ENCODE data around the gene SNX30.

The SNX30 gene

DNA sequence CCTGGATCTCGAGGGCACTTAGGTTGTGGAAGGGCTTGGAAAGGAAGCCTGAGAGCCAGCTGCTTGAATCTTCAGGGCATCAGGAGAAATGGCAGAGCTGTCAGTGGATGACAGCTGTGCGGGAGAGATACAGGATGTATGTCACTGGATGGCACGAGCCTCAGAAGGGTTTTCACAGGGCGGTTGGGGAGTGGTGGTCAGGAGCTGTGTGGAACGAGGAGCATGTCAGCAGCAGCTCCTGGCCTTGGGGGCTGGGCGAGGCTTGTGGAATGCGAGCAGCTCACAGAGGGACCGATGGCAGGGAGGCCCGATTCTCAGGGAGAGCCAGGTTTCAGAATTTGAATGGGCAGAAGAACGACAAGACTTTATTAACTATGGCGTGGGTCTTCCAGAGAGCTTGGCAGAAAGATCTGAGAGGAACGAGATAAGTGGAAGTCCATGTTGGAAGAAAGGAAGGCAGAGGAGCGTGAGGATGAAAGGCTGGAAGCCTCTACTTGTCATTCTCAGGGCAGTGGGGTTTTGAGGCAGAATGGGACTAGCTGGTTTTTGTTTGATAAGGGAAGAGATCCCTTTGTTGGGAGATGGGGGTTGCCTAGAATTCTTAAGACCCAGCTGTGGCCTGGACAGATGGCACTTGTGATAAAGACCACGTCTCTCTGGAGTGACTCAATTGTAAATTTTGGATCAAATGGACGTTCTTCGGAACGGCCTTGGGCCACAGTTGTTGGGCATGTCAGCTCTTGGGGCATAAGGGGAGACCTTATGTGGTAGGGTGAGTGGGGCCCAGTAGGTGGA is 60.3 kb downstream of the SNX30 start:
- H3K36me3 ChIP-seq (ENCODE audit: insufficient read depth, low read length): peaks cover 13% of the 10 kb centered on the region
- 0 out of 2 replicates have a peak, but pooled peaks cover 4% of the 10 kb centered on the region for H3K4me1 ChIP-seq (ENCODE audit: insufficient read depth, low read length)
- H3K9ac ChIP-seq (ENCODE audit: low read depth, low read length): no peak overlapping the region
- H3K9me3 ChIP-seq (ENCODE audit: control insufficient read depth, insufficient read depth, low read length): no peaks in the 10 kb centered on the region

DNA sequence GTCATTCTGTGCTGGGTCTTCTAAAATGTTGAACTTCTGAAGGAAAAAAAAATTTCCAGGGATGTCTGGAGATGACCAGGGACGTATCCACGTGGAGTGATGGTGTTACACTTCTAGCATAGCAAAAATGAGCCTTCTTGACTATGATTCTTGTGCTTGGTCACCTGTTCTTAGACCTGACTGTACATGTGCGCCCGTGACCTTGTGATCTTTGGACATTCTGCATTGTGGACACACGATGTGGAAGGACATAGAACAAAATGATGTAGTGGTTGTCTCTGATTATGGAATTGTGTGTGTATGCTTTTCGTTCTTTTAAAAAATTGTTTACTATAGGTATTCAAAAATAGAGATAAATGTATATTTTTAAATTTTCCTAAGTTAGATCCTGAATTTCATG is 61.0 kb downstream of the SNX30 start:
- H3K36me3 ChIP-seq (ENCODE audit: insufficient read depth, low read length): peaks cover 13% of the 10 kb centered on the region
- no peak overlapping the region for H3K9ac ChIP-seq (ENCODE audit: low read depth, low read length)
- no peaks in the 10 kb centered on the region for H3K9me3 ChIP-seq (ENCODE audit: control insufficient read depth, insufficient read depth, low read length)
- 0 out of 2 replicates have a peak, but pooled peaks cover 4% of the 10 kb centered on the region for H3K4me1 ChIP-seq (ENCODE audit: insufficient read depth, low read length)

DNA sequence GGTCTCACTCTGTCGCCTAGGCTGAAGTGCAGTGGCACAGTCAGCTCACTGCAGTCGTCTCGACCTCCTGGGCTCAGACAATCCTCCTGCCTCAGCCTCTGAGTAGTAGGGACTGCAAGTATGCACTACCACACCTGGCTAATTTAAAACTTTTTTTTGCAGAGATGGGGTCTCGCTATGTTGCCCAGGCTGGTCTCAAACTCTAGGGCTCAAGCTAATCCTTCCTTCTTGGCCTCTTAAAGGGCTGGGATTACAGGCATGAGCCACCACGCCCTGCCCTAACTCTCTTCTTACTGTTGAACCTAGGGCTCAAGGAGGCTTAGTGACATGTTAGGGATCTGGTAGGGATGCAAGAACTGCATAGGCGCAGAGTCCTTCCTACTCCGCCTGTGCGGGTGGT is 65.3 kb downstream of the SNX30 start:
- Histone ChIP-seq H3K4me1 (ENCODE audit: insufficient read depth, low read length) (no peaks in the 10 kb centered on the region), H3K9ac (ENCODE audit: low read depth, low read length) (no peak overlapping the region), H3K36me3 (ENCODE audit: insufficient read depth, low read length) (no peaks in the 10 kb centered on the region; the same call in 1 of the 2 replicates), H3K9me3 (ENCODE audit: control insufficient read depth, insufficient read depth, low read length) (no peaks in the 10 kb centered on the region)

DNA sequence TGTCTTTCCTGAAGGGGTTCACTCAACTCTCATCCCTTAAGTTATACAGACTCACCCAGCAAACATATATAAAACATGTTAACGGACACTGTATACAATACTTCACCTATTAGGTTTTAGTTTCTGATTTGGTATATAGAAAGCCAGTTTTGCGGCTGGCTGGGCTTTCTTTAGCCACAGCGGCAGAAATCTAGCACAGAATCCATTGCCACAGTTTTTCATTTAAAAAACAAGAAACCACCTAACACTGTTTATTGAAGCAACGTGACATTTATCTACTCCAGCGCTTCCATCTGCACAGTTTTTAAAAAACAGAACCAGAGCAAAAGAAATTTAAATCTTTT is 67.3 kb downstream of the SNX30 start:
- Histone ChIP-seq H3K36me3 (ENCODE audit: insufficient read depth, low read length) (no peaks in the 10 kb centered on the region; the same call in 1 of the 2 replicates), H3K9ac (ENCODE audit: low read depth, low read length) (no peak overlapping the region), H3K4me1 (ENCODE audit: insufficient read depth, low read length) (no peaks in the 10 kb centered on the region), H3K9me3 (ENCODE audit: control insufficient read depth, insufficient read depth, low read length) (no peaks in the 10 kb centered on the region)

DNA sequence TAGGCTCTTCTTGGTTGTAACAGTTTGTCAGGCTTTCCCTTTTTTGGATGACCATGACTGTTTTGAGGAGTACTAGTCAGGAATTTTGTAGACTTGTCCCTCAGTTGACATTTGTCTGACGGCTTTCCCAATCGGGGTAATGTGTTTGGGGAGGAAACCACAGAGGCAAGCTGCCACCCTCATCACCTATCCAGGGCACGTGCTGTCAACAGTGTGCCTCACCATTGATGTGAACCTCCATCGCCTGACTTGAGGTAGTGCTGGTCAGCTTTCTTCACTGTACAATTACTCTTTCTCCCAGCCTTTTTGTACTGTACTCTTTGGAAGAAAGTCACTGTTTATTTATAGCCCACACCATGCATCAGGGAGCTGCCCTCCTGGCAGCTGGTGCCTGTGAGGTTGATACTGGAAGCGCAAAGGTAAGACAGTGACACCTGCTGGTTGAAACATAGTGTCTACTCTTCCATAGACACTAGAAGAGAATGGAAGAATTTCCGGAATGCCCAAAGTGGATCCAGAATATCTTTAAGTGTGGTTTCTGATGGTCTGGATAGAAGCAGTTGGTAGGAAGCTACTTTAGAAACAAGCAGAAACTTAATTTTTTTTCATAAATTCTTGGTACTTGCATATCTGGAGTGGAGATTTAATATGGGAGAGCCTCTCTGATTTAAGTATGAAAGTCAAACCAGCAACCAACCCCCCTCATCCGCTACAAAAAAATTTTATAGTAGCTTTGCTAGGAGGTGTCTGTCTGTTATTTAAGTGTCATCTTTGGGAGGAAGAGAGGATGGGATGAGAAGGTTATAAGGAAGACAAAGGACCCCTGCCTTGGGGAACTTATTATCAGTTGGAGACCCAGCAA is 69.3 kb downstream of the SNX30 start:
- no peaks in the 10 kb centered on the region for H3K9me3 ChIP-seq (ENCODE audit: control insufficient read depth, insufficient read depth, low read length)
- no peaks in the 10 kb centered on the region; the same call in 1 of the 2 replicates for H3K36me3 ChIP-seq (ENCODE audit: insufficient read depth, low read length)
- no peaks in the 10 kb centered on the region for H3K4me1 ChIP-seq (ENCODE audit: insufficient read depth, low read length)

DNA sequence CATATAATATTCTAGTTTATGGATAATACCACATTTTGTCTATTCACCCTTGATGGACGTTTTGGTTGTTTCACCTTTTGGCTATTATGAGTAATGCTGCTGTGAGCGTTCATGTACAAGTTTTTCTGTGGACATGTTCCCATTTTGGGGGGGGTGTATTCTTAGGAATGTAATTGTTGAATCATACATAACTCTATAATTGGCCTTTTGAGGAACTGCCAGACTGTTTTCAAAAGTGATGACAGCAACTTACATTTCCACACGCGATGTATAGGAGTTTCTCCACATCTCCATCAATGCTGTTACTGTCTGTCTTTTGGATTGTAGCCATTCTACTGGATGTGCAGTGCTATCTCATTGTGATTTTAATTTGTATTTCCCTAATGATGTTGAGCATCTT is 70.3 kb downstream of the SNX30 start:
- Histone ChIP-seq H3K36me3 (ENCODE audit: insufficient read depth, low read length) (no peaks in the 10 kb centered on the region; the same call in 1 of the 2 replicates), H3K4me1 (ENCODE audit: insufficient read depth, low read length) (no peaks in the 10 kb centered on the region), H3K9ac (ENCODE audit: low read depth, low read length) (no peak overlapping the region), H3K9me3 (ENCODE audit: control insufficient read depth, insufficient read depth, low read length) (no peaks in the 10 kb centered on the region)

More for the DNA sequence above, 69.3 kb downstream of the SNX30 start:
- no peak overlapping the region for H3K9ac ChIP-seq (ENCODE audit: low read depth, low read length)

DNA sequence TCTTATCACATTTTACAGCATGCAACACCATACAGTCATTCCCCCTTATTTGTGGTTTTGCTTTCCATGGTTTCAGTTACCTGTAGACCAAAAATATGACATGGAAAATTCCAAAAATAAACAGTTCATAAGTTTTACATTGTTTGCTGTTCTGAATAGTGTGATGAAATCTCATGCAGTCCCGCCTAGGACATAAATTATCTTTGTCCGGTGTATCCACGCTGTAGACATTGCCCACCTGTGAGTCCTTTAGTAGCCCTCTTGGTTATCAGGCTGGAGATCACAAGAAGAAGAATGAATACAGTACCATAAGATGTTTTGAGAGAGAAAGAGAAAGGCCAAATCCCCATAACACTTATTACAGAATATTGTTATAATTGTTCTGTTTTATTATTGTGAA is 72.1 kb downstream of the SNX30 start:
- no peaks in the 10 kb centered on the region for H3K4me1 ChIP-seq (ENCODE audit: insufficient read depth, low read length)
- no peak overlapping the region for H3K9ac ChIP-seq (ENCODE audit: low read depth, low read length)
- H3K9me3 ChIP-seq (ENCODE audit: control insufficient read depth, insufficient read depth, low read length): no peaks in the 10 kb centered on the region
- no peaks in the 10 kb centered on the region; the same call in 1 of the 2 replicates for H3K36me3 ChIP-seq (ENCODE audit: insufficient read depth, low read length)

DNA sequence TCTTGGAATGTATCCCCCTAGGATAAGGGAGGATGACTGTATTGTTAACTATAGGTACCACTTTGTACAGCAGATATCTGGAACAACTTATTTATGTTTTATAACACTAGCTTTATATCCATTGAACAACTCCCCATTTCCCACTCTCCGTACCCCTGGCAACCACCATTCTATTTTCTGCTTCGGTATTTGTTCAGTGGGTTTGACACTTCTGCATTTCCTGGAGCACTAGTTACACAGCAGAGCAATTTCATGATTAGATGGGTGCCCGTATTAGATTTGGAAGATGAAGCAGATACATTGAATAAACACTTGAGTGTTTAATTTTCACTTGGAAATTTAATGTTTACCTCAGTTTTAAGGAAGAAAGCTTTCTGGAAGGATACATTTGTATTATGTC is 72.7 kb downstream of the SNX30 start:
- Histone ChIP-seq H3K4me1 (ENCODE audit: insufficient read depth, low read length) (no peaks in the 10 kb centered on the region), H3K9ac (ENCODE audit: low read depth, low read length) (no peak overlapping the region), H3K36me3 (ENCODE audit: insufficient read depth, low read length) (no peaks in the 10 kb centered on the region), H3K9me3 (ENCODE audit: control insufficient read depth, insufficient read depth, low read length) (no peaks in the 10 kb centered on the region)

DNA sequence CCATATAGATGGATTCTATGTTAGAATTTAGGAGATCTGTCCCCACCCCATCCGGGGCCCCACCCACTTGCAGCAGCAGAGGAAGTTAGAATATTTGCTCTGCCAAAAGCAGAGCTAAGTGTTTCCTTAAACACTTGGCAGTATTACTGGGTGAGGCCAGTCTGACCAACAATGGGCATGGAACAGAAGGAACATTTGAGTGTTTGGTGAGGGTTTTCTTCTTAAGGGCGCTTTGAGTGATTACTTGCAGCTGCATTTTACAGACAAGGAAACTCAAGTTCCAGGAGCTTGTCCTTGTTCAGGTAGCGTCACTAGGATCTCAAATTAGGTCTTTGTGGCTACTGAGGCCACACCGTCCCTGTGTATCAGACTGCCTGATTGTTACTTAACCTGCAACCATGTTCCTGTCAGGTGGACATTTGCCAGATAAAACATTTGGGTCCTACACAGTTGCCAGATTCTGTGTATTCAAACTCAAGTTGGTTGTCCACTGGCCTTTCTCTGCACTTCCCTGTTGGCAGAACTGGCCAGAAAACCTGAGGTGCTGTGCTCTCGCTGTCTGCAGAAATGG is 80.8 kb downstream of the SNX30 start:
- Histone ChIP-seq H3K36me3 (ENCODE audit: insufficient read depth, low read length) (peaks cover 2% of the 10 kb centered on the region; the same call in 1 of the 2 replicates), H3K9ac (ENCODE audit: low read depth, low read length) (no peak overlapping the region), H3K9me3 (ENCODE audit: control insufficient read depth, insufficient read depth, low read length) (no peaks in the 10 kb centered on the region), H3K4me1 (ENCODE audit: insufficient read depth, low read length) (no peaks in the 10 kb centered on the region)

DNA sequence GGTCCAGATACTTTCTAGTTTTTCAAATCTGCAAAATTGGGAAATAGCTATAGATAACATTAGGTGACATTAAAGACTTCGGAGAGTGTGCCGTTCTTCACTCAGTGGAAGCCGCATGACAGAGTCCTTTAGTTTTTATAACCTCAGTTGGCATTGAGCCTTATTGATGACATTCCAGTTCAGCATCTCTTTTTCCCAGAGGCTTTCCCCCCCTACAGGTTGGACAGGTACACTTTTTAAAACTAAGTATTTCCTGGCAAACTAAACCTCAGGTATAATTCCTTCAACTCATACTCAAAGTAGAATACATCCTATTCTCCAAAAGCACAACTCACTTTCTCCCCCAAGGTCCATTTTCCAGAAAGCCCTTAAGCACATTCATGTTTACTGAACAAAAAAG is 81.4 kb downstream of the SNX30 start:
- Histone ChIP-seq H3K9ac (ENCODE audit: low read depth, low read length) (no peak overlapping the region), H3K9me3 (ENCODE audit: control insufficient read depth, insufficient read depth, low read length) (no peaks in the 10 kb centered on the region), H3K4me1 (ENCODE audit: insufficient read depth, low read length) (no peaks in the 10 kb centered on the region), H3K36me3 (ENCODE audit: insufficient read depth, low read length) (peaks cover 3% of the 10 kb centered on the region; the same call in 1 of the 2 replicates)

DNA sequence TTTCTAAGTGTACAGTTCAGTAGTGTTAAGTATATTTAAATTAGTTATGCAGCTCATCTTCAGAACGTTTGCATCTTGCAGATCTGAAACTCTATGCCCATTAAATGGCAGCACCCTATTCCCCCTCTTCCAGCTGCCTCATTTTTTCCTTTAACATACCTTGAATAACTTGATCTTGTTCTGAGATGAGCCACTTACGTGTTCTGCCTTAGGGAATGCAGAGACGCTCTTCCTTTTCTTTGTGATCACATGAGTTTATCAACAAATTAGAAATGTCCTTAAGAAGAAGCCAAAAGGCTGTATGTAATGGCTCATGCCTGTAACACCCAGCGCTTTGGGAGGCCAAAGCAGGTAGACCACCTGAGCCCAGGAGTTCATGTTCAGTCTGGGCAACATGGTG is 82.5 kb downstream of the SNX30 start:
- no peak overlapping the region for H3K9ac ChIP-seq (ENCODE audit: low read depth, low read length)
- H3K36me3 ChIP-seq (ENCODE audit: insufficient read depth, low read length): peaks cover 3% of the 10 kb centered on the region; the same call in 1 of the 2 replicates
- H3K9me3 ChIP-seq (ENCODE audit: control insufficient read depth, insufficient read depth, low read length): no peaks in the 10 kb centered on the region
- H3K4me1 ChIP-seq (ENCODE audit: insufficient read depth, low read length): no peaks in the 10 kb centered on the region

DNA sequence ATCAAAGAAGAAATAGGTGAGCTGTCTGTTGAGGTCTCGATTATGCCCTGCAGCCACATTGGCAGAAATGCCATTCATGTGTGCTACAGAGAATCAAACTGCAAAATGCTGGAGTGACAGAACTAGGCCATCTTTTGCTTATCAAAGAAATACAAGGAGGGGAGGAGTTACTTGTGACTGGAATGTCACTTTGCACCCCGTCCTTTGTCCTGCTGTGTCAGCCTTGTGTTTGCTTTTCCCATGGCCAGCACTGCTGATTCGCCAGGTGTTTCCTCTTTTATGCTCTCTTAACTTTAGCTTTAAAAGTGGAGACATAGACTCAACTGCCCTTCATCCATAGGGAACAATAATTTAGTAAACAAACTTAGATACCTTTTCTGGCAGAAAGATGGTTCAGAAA is 85.8 kb downstream of the SNX30 start:
- Histone ChIP-seq H3K36me3 (ENCODE audit: insufficient read depth, low read length) (peaks cover 9% of the 10 kb centered on the region), H3K9me3 (ENCODE audit: control insufficient read depth, insufficient read depth, low read length) (no peaks in the 10 kb centered on the region), H3K9ac (ENCODE audit: low read depth, low read length) (no peak overlapping the region), H3K4me1 (ENCODE audit: insufficient read depth, low read length) (no peaks in the 10 kb centered on the region)

DNA sequence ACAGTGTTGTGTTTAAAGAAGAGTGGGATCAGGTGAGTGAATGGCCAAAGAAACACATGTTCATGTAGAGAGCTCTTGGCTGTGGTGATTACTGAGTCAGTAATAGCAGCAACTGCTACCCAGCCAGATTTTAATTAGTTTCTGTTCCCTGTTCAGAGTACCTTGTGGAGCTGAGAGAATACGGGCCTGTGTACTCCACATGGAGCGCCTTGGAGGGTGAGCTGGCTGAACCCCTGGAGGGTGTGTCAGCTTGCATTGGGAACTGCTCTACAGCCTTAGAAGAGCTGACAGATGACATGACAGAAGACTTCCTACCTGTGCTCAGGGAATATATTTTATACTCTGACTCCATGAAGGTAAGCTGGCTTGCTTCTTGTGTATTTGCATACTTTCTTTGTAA is 87.8 kb downstream of the SNX30 start:
- H3K9me3 ChIP-seq (ENCODE audit: control insufficient read depth, insufficient read depth, low read length): no peaks in the 10 kb centered on the region
- H3K36me3 ChIP-seq (ENCODE audit: insufficient read depth, low read length): peaks cover 9% of the 10 kb centered on the region

DNA sequence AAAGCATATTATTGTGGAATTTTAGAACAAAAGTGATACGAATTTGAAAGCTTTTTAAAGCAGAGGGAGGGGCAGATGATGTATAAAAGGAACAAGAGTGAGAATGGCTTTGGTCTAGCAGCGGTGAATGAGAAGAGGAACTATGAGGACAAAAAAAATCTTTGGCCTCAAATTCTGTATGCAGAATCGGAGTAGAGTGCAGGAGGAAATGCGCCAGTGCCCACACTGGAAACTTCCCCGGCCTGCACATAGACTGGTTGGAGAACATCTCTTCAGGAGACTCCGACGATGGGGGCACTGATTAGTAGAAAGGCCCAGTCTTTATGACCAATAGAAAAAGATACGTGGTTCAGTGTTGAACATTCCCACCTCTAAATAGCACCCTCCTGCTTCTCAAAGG is 88.8 kb downstream of the SNX30 start:
- Histone ChIP-seq H3K9ac (ENCODE audit: low read depth, low read length) (no peak overlapping the region), H3K9me3 (ENCODE audit: control insufficient read depth, insufficient read depth, low read length) (no peaks in the 10 kb centered on the region), H3K4me1 (ENCODE audit: insufficient read depth, low read length) (no peaks in the 10 kb centered on the region), H3K36me3 (ENCODE audit: insufficient read depth, low read length) (peaks cover 9% of the 10 kb centered on the region)

More for the DNA sequence above, 87.8 kb downstream of the SNX30 start:
- no peaks in the 10 kb centered on the region for H3K4me1 ChIP-seq (ENCODE audit: insufficient read depth, low read length)
- no peak overlapping the region for H3K9ac ChIP-seq (ENCODE audit: low read depth, low read length)

All from ES-I3 (cell line).